K562 (cell line): ENCODE results near the gene AMOTL1.

Experiments
- HNRNPL ChIP-seq: fragments of 200-400 bp; formaldehyde crosslinking; IDR thresholded peaks from 2 replicates; pipeline ENCODE4 v1.6.1; 2017; ENCODE audit warnings: low read depth, mild to moderate bottlenecking, low read length
- TF ChIP-seq, protein P1 (sequence below), 3 experiments: IDR thresholded peaks in 2 of 3; conservative IDR thresholded peaks in 1 of 3; 2 replicates each; pipeline ENCODE4 v1.5.1; 2011 to 2012; ENCODE audit warnings: low read length in 3 of 3, mild to moderate bottlenecking in 3 of 3, control low read depth in 2 of 3, improper control_type of control experiment in 1 of 3, inconsistent platforms in 1 of 3, low read depth in 1 of 3, mixed read lengths in 1 of 3, moderate library complexity in 1 of 3; ENCODE audit not compliant: insufficient read depth in 2 of 3
- TF ChIP-seq, protein P2 (sequence below), 2 experiments: fragments of 450-650 bp; IDR thresholded peaks; 2 replicates each; pipeline ENCODE4 v1.6.1; 2016; ENCODE audit warnings: mild to moderate bottlenecking in 2 of 2, borderline replicate concordance in 1 of 2, low read depth in 1 of 2, moderate library complexity in 1 of 2
- TF ChIP-seq, protein P3 (sequence below), 2 experiments: fragments of 450-650 bp; formaldehyde crosslinking in 1 of 2; IDR thresholded peaks; 2 replicates each; pipeline versions ENCODE4 v1.4.0 to v1.6.1; 2014 to 2020; ENCODE audit warnings: mild to moderate bottlenecking in 2 of 2, borderline replicate concordance in 1 of 2, low read depth in 1 of 2

DNA sequence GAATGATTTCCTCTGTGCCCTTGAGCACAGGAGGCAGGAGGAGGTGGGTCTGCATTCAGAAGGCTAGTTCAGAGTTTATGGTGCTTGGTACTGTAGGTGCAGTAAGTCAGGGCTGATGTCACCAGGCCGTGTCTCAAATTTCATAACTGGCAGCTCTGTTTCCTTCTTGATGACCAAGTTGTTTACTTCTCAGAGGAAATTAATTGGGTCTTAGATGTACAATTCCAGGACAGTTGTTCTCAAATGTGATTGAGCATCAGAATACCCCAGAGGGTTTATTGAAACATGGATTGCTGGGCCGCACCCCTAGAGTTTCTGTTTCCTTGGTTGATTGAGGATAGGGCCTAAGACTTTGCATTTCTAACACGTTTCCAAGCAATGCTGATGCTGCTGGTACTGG, 6.2 kb downstream of the AMOTL1 start:
- TF ChIP-seq, protein P1, sequence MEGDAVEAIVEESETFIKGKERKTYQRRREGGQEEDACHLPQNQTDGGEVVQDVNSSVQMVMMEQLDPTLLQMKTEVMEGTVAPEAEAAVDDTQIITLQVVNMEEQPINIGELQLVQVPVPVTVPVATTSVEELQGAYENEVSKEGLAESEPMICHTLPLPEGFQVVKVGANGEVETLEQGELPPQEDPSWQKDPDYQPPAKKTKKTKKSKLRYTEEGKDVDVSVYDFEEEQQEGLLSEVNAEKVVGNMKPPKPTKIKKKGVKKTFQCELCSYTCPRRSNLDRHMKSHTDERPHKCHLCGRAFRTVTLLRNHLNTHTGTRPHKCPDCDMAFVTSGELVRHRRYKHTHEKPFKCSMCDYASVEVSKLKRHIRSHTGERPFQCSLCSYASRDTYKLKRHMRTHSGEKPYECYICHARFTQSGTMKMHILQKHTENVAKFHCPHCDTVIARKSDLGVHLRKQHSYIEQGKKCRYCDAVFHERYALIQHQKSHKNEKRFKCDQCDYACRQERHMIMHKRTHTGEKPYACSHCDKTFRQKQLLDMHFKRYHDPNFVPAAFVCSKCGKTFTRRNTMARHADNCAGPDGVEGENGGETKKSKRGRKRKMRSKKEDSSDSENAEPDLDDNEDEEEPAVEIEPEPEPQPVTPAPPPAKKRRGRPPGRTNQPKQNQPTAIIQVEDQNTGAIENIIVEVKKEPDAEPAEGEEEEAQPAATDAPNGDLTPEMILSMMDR (IDR thresholded peaks at IDR 0.05 in 2 of 3, conservative IDR thresholded peaks at IDR 0.05 in 1 of 3; ENCODE audit: insufficient read depth in 2 of 3, low read depth in 1 of 3, low read length in 3 of 3), result no peak
- TF ChIP-seq, protein P2, sequence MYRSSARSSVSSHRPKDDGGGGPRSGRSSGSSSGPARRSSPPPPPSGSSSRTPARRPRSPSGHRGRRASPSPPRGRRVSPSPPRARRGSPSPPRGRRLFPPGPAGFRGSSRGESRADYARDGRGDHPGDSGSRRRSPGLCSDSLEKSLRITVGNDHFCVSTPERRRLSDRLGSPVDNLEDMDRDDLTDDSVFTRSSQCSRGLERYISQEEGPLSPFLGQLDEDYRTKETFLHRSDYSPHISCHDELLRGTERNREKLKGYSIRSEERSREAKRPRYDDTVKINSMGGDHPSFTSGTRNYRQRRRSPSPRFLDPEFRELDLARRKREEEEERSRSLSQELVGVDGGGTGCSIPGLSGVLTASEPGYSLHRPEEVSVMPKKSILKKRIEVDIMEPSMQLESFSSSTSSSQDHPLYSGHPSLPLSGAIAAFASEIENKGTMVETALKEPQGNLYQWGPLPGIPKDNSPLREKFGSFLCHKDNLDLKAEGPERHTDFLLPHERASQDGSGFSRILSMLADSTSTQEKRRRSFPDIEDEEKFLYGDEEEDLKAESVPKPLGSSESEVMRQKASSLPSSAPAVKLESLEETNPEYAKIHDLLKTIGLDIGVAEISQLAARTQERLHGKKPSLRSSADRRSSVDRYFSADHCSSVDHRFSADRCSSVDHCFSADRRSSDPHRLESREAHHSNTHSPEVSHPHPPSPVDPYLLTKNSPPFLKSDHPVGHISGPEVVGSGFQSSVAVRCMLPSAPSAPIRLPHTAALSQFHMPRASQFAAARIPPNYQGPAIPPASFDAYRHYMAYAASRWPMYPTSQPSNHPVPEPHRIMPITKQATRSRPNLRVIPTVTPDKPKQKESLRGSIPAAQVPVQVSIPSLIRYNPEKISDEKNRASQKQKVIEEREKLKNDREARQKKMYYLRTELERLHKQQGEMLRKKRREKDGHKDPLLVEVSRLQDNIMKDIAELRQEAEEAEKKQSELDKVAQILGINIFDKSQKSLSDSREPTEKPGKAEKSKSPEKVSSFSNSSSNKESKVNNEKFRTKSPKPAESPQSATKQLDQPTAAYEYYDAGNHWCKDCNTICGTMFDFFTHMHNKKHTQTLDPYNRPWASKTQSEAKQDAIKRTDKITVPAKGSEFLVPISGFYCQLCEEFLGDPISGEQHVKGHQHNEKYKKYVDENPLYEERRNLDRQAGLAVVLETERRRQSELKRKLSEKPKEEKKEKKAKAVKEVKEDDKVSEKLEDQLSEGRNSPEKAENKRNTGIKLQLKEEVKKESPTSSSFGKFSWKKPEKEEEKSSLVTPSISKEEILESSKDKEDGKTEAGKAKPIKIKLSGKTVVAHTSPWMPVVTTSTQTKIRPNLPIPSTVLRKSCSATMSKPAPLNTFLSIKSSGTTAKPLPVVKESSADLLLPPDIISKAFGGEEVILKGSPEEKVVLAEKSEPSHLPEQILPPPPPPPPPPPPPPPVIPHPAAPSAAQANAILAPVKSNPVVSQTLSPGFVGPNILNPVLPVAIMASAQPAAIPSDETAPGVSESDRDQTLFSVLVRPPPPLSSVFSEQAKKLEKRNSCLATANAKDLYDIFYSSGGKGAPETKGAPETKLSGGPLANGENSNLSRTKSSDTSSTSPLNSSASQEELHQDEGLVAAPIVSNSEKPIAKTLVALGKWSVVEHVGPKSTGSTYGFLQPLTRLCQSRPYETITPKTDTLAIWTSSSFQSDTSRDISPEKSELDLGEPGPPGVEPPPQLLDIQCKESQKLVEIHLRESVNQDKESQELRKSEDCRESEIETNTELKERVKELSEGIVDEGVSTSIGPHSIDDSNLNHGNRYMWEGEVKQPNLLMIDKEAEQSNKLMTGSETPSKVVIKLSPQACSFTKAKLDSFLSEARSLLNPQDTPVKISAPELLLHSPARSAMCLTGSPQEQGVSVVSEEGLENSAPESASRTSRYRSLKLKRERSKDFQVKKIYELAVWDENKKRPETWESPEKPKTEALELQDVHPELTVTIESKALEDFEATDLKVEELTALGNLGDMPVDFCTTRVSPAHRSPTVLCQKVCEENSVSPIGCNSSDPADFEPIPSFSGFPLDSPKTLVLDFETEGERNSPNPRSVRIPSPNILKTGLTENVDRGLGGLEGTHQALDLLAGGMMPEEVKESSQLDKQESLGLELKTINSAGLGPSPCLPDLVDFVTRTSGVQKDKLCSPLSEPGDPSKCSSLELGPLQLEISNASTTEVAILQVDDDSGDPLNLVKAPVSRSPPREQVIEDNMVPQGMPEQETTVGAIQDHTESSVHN (IDR thresholded peaks at IDR 0.05; ENCODE audit: borderline replicate concordance in 1 of 2, low read depth in 1 of 2), result no peak
- TF ChIP-seq, protein P3, sequence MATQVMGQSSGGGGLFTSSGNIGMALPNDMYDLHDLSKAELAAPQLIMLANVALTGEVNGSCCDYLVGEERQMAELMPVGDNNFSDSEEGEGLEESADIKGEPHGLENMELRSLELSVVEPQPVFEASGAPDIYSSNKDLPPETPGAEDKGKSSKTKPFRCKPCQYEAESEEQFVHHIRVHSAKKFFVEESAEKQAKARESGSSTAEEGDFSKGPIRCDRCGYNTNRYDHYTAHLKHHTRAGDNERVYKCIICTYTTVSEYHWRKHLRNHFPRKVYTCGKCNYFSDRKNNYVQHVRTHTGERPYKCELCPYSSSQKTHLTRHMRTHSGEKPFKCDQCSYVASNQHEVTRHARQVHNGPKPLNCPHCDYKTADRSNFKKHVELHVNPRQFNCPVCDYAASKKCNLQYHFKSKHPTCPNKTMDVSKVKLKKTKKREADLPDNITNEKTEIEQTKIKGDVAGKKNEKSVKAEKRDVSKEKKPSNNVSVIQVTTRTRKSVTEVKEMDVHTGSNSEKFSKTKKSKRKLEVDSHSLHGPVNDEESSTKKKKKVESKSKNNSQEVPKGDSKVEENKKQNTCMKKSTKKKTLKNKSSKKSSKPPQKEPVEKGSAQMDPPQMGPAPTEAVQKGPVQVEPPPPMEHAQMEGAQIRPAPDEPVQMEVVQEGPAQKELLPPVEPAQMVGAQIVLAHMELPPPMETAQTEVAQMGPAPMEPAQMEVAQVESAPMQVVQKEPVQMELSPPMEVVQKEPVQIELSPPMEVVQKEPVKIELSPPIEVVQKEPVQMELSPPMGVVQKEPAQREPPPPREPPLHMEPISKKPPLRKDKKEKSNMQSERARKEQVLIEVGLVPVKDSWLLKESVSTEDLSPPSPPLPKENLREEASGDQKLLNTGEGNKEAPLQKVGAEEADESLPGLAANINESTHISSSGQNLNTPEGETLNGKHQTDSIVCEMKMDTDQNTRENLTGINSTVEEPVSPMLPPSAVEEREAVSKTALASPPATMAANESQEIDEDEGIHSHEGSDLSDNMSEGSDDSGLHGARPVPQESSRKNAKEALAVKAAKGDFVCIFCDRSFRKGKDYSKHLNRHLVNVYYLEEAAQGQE (IDR thresholded peaks at IDR 0.05; ENCODE audit: borderline replicate concordance), result no peak
- TF ChIP-seq, protein P3 (CRISPR knock-in tag; IDR thresholded peaks at IDR 0.05; ENCODE audit: low read depth), result no peak
- TF ChIP-seq HNRNPL, result no peak
